KMS-11 (cell line): ENCODE data around the gene ATRNL1.
A peak's percentile ranks its signal among the peaks of the same experiment; 100 is the strongest.

ENCODE experiments used
- H2AFZ ChIP-seq: fragments of 200-600 bp; sonication (generic); 2 replicates; pipeline ENCODE4 v1.6.1; 2016; ENCODE audit warnings: antibody characterized with exemption, mixed run types, low read depth
- H3K27ac ChIP-seq: fragments of 200-600 bp; sonication (generic); 2 replicates; pipeline ENCODE4 v1.6.1; 2016; ENCODE audit warnings: mild to moderate bottlenecking, mixed run types
- H3K27me3 ChIP-seq: fragments of 200-600 bp; sonication (generic); 2 replicates; pipeline ENCODE4 v1.6.1; 2017; ENCODE audit warnings: mild to moderate bottlenecking, low read depth, mixed run types, moderate library complexity; ENCODE audit not compliant: insufficient read depth
- H3K36me3 ChIP-seq: fragments of 200-600 bp; sonication (generic); 2 replicates; pipeline ENCODE4 v1.6.1; 2017; ENCODE audit warnings: mild to moderate bottlenecking, mixed run types; ENCODE audit not compliant: insufficient read depth
- H3K4me1 ChIP-seq: fragments of 200-600 bp; sonication (generic); 2 replicates; pipeline ENCODE4 v1.6.1; 2016; ENCODE audit warnings: mild to moderate bottlenecking, low read depth, mixed run types; ENCODE audit not compliant: poor library complexity, severe bottlenecking
- H3K4me2 ChIP-seq: fragments of 200-600 bp; sonication (generic); 2 replicates; pipeline ENCODE4 v1.7.0; 2016; ENCODE audit warnings: mild to moderate bottlenecking, mixed run types
- H3K4me3 ChIP-seq: fragments of 200-600 bp; sonication (generic); IDR thresholded peaks from 2 replicates; pipeline ENCODE4 v1.6.1; 2017; ENCODE audit warnings: low read depth, low read length, mixed read lengths; ENCODE audit not compliant: insufficient read depth
- H3K79me2 ChIP-seq: fragments of 200-600 bp; sonication (generic); 2 replicates; pipeline ENCODE4 v1.6.1; 2016; ENCODE audit warnings: low read depth, mixed run types; ENCODE audit not compliant: insufficient read depth
- H3K9ac ChIP-seq: fragments of 200-600 bp; sonication (generic); 2 replicates; pipeline ENCODE4 v1.6.1; 2016; ENCODE audit warnings: mild to moderate bottlenecking, mixed run types
- H4K20me1 ChIP-seq: fragments of 200-600 bp; sonication (generic); 2 replicates; pipeline ENCODE4 v1.6.1; 2016; ENCODE audit warnings: mild to moderate bottlenecking, mixed run types; ENCODE audit not compliant: insufficient read depth
- TF ChIP-seq, protein P1 (sequence below): fragments of 200-600 bp; sonication (generic); conservative IDR thresholded peaks from 2 replicates; pipeline ENCODE4 v1.6.1; 2017; ENCODE audit warnings: low read depth, mild to moderate bottlenecking, antibody characterized with exemption, low read length, moderate library complexity, mixed read lengths

The ATRNL1 gene

DNA sequence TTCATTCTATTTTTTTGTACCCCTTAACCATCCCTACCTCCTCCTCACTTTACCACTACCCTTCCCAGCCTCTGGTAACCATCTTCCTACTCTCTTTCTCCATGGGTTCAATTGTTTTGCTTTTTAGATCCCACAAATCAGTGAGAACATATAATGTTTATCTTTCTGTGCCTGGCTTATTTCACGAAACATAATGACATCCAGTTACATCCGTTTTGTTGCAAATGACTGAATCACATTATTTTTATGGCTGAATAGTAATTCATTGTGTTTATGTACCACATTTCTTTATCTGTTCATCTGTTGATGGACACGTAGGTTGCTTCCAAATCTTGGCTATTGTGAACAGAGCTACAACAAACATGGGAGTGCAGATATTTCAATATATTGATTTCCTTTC lies 24.1 kb downstream of the ATRNL1 start:
- TF ChIP-seq, protein P1, sequence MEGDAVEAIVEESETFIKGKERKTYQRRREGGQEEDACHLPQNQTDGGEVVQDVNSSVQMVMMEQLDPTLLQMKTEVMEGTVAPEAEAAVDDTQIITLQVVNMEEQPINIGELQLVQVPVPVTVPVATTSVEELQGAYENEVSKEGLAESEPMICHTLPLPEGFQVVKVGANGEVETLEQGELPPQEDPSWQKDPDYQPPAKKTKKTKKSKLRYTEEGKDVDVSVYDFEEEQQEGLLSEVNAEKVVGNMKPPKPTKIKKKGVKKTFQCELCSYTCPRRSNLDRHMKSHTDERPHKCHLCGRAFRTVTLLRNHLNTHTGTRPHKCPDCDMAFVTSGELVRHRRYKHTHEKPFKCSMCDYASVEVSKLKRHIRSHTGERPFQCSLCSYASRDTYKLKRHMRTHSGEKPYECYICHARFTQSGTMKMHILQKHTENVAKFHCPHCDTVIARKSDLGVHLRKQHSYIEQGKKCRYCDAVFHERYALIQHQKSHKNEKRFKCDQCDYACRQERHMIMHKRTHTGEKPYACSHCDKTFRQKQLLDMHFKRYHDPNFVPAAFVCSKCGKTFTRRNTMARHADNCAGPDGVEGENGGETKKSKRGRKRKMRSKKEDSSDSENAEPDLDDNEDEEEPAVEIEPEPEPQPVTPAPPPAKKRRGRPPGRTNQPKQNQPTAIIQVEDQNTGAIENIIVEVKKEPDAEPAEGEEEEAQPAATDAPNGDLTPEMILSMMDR: no peak
- Histone ChIP-seq H3K27ac (no peak overlapping the region), H3K4me2 (no peak overlapping the region)

DNA sequence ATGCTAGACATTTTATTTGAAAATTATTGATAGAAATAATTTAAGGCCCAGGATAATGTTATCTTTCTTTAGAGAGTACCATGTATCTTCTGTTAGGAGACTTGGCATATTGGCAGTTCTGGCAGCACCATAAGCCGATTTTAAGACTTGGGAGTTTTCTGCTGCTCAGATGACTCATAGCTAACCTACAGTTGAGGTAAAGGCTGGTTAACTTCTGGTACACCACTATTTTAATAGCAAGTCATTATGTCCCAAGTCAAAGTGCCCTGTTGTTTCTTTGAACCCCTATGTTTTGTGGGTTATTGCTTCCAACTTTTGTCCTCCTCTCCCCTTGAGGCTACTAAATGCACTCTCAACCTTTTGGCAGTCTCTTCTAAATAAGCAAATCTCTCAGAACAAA lies 25.2 kb downstream of the ATRNL1 start:
- H3K27me3 ChIP-seq: no peaks in the 10 kb centered on the region
- H3K9ac ChIP-seq: no peak overlapping the region
- no peak overlapping the region for H3K4me3 ChIP-seq
- H3K4me2 ChIP-seq: no peak overlapping the region
- no peak overlapping the region for H3K27ac ChIP-seq
- no peaks in the 10 kb centered on the region for H3K4me1 ChIP-seq
- TF ChIP-seq, protein P1: no peak
- H4K20me1 ChIP-seq: no peaks in the 10 kb centered on the region
- no peaks in the 10 kb centered on the region for H3K36me3 ChIP-seq
- H2AFZ ChIP-seq: no peak overlapping the region
- no peaks in the 10 kb centered on the region for H3K79me2 ChIP-seq

More for the DNA sequence above, 24.1 kb downstream of the ATRNL1 start:
- H3K4me1 ChIP-seq: no peaks in the 10 kb centered on the region
- H3K36me3 ChIP-seq: no peaks in the 10 kb centered on the region
- no peak overlapping the region for H2AFZ ChIP-seq
- no peaks in the 10 kb centered on the region for H4K20me1 ChIP-seq
- H3K27me3 ChIP-seq: no peaks in the 10 kb centered on the region
- H3K4me3 ChIP-seq: no peak overlapping the region
- no peak overlapping the region for H3K9ac ChIP-seq
- H3K79me2 ChIP-seq: no peaks in the 10 kb centered on the region

DNA sequence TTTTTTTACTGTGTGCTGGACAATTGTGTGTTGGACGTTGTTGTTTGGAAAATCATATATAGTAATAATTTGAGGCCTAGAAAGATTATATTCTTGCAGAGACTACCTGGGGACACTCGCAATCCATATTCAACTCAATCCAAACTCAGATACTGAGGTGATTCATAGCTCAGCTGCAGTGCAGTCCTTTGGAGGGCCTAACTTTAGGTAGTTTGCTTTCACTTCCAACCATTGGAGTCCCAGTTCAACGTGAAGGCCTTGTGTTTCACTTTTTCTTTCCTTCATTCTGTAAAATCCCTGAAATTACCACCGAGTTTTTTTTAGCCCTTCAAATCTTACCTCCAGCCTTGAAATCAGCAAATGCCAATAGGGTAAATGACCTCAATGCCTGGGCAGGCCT lies 32.3 kb downstream of the ATRNL1 start:
- Histone ChIP-seq H3K9ac (no peak overlapping the region), H3K27ac (no peak overlapping the region), H3K4me1 (no peaks in the 10 kb centered on the region), H3K36me3 (no peaks in the 10 kb centered on the region), H3K4me3 (no peak overlapping the region), H3K4me2 (no peak overlapping the region), H2AFZ (no peak overlapping the region), H3K79me2 (no peaks in the 10 kb centered on the region), H3K27me3 (no peaks in the 10 kb centered on the region), H4K20me1 (no peaks in the 10 kb centered on the region)
- TF ChIP-seq, protein P1: no peak

DNA sequence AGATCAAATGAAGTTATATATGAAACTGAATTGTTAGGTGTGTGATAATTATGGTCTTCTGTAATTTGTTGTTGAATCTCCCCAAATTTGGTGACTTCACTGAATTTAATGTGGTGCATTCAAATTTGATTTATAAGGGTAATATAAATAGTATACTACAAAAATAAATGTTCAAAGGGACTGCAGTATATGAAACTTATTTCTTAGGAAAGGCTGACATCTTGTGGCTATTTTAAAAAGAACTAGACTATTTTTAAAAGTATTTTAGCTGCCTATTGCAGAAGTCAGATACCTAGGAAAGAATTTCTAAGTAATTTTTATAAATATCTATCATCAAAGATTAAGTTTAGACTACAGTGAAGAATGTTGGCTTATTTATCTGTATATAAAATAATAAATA lies 36.6 kb downstream of the ATRNL1 start:
- Histone ChIP-seq H3K4me2 (no peak overlapping the region), H3K4me3 (no peak overlapping the region), H3K9ac (no peak overlapping the region)

More for the DNA sequence above, 36.6 kb downstream of the ATRNL1 start:
- Histone ChIP-seq H3K79me2 (no peaks in the 10 kb centered on the region), H3K36me3 (no peaks in the 10 kb centered on the region), H3K27me3 (no peaks in the 10 kb centered on the region), H3K27ac (no peak overlapping the region), H4K20me1 (no peaks in the 10 kb centered on the region), H3K4me1 (no peaks in the 10 kb centered on the region), H2AFZ (no peak overlapping the region)
- TF ChIP-seq, protein P1: peak; percentile 65
